ENCODE data around the gene TDRKH.
"Not testable (repeated sequence)": the region's sequence is repeated elsewhere in the genome, so short reads cannot be mapped to it uniquely, and the experiment has no call there.

Gene TDRKH

GRCh38 chr1:151762941-151763921 is 27.1 kb downstream of the TDRKH start, which contains the start of gene MRPL9:
MRPL9 (minus strand) TSS chr1:151763496; CDS start chr1:151763479, 17 bp downstream.
- no peak for DNase-seq (ENCODE audit: low read depth)

GRCh38 chr1:151760597-151761385 is 29.5 kb downstream of the TDRKH start:
- DNase-seq (ENCODE audit: low read depth), result no peak

GRCh38 chr1:151759241-151759640 is 31.1 kb downstream of the TDRKH start:
- DNase-seq (ENCODE audit: low read depth), result no peak

DNA sequence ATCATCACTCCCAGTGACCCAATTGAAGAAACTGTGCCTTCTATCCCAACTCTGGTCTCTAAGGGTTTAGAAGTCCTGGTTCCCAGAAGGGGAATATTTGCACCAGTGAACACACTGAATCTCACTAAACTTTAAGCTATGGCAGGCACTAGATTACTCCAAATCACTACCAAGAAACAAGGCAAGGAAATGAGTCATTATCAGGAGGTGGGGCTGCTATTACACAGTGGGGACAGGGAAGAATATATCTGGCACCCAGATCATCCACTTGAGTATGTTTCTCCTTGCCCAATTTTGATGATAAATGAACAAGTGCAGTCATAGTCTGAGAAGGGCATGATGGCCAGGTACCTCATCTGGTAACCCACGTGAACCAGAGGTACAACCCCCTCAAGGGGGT is 34.0 kb downstream of the TDRKH start:
- DNase-seq (ENCODE audit: low read depth), result no peak

DNA sequence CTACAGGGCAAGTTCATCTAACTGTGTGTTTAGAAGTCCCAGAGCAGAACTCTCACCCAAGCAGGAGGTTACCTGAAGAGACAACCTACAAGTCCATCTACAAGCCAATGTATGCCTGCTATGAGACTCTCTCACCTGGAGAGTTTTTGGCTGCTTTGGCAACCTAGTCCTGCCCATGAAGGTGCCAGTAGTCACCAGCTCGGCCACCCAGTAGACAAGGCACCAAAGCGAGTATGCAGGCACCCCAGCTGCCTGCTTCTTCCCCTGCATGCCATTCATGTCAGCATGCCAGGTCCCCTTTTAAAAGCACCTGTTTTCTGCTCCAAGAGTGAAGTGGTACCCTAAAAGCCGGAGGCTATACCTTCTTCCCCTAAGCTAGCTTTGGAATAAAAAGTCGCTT is 48.8 kb downstream of the TDRKH start:
- no peak for DNase-seq (ENCODE audit: low read depth)

- no peak for DNase-seq (ENCODE audit: low read depth)
Measured at GRCh38 chr1:151739590-151740355, 50.5 kb downstream of the TDRKH start.

GRCh38 chr1:151737479-151737878 is 52.8 kb downstream of the TDRKH start:
- DNase-seq (ENCODE audit: low read depth), result no peak

DNA sequence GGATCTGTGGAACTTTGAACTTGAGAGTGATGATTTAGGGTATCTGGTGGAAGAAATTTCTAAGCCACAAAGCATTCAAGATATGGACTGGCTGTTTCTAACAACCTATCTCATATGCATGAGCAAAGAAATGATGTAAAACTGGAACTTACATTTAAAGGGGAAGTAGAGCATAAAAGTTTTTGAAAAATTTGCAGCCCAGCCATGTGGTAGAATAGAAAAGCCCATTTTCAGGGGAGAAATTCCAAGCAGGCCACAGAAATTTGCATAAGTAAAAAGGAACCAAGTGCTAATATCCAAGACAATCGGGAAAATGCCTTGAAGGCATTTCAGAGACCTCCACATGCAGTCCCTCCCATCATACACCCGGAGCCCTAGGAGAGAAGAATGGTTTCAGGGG is 53.3 kb downstream of the TDRKH start:
- DNase-seq (ENCODE audit: low read depth), result no peak

- not testable (repeated sequence) for DNase-seq (ENCODE audit: low read depth)
Measured at GRCh38 chr1:151733995-151734394, 56.3 kb downstream of the TDRKH start.

- DNase-seq (ENCODE audit: low read depth), result no peak
Measured at GRCh38 chr1:151733126-151733525, 57.2 kb downstream of the TDRKH start.

DNA sequence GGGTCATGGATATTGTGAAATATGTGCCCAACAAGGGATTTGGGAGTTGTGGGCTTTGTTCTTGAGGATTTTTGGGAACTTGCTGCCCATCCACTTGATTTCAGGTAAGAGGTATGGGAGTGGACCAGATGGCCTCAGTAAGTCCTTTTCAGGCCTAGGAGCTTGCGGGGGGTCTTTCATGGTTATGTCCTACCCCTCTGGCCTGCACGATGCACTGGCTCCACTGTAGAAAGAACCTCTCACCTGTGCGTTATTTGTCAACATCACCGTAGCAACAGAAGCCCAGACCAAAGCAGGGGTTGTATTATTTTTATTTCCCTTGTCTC is 60.4 kb downstream of the TDRKH start:
- no peak for DNase-seq (ENCODE audit: low read depth)

- DNase-seq (ENCODE audit: low read depth), result no peak
Measured at GRCh38 chr1:151729157-151729965, 60.9 kb downstream of the TDRKH start.

DNA sequence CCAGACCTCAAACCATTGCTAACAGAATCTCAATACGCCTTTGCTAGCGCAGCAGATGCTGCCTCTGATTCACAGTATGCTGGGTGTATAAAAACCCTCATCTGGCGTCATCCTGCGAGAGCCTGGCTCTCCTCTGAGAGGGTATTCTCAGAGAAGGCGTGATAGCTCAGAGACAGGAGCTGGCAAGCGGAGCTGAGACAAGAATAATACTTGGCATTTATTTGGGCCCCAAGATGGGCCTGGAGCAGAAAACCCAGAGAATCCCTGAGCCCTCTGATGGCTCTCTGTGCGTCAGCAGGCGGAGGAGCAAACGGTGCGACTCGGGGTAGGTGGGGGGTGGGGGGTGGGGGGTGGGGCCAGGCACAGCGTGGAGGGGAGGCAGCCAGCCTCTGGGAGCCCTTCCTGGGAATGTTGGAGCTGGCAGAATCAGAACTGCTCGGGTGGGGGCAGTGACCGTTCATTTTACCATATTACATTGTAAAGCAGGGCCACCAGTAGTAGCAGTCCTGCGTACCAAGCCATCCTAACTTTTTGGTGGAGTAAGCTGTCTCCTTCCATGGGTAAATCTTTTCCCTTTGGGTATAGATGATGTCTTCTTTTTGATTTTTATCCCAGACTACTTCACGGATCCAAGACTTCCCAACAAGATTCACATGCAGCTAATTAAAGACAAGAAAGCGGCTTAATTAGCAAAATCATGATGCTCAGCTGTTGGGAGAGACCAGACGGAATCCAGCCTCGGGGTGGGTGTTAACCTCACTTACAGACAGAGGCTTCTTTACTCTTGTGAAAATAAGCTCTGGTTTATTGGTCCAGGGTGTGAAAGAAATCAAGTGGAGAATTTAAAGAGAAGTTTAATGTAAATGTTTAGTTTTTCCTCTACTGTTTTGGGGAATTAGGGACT is 61.9 kb downstream of the TDRKH start:
- DNase-seq (ENCODE audit: low read depth), result no peak

GRCh38 chr1:151723726-151724370 is 66.5 kb downstream of the TDRKH start:
- DNase-seq (ENCODE audit: low read depth), result no peak
